Measurements from ENCODE around the gene ARPC5. TPM values are rescaled to one million over a fixed set of nuclear protein-coding genes. Genes with fewer than 3 reads are reported as not detected.

The ARPC5 gene
- total and polyA plus RNA-seq, 10 of the 15 experiments (the other 5 are each of a cell fraction or from before 2014, with no cell fraction given), result 238 to 784 (median 309) TPM

GRCh38 chr1:183633676-183634343 lies 1.8 kb downstream of the ARPC5 start (continued):
- TF ChIP-seq PKNOX1 (IDR thresholded peaks at IDR 0.05) (0 out of 2 replicates have a peak, but pooled peaks have one; percentile 19), SMAD1 (IDR thresholded peaks at IDR 0.05; ENCODE audit: low read depth, partially characterized antibody) (no peak), ATF2 (IDR thresholded peaks at IDR 0.05; ENCODE audit: low read length) (peak; percentile 47), BRCA1 (IDR thresholded peaks at IDR 0.05; ENCODE audit: low read depth, low read length) (no peak), HCFC1 (IDR thresholded peaks at IDR 0.05; ENCODE audit: low read length) (no peak), RCOR1 (conservative IDR thresholded peaks at IDR 0.05; ENCODE audit: low read depth, low read length) (no peak), FOS (IDR thresholded peaks at IDR 0.05; ENCODE audit: borderline replicate concordance, extremely low read depth, insufficient read length) (no peak), YY1 (IDR thresholded peaks at IDR 0.05; ENCODE audit: low read depth, low read length) (no peak), RELA (IDR thresholded peaks at IDR 0.05; ENCODE audit: borderline replicate concordance, partially characterized antibody) (no peak), RELB (IDR thresholded peaks at IDR 0.05; ENCODE audit: low read depth) (0 out of 2 replicates have a peak, but pooled peaks have one; percentile 18), SUZ12 (IDR thresholded peaks at IDR 0.05; ENCODE audit: unreplicated experiment) (no peak), HDGF (IDR thresholded peaks at IDR 0.05) (no peak), BCL3 (IDR thresholded peaks at IDR 0.05; ENCODE audit: borderline replicate concordance, insufficient read depth, low read depth, low read length, poor library complexity, severe bottlenecking) (no peak), KLF5 (IDR thresholded peaks at IDR 0.05; ENCODE audit: partially characterized antibody) (no peak), E4F1 (IDR thresholded peaks at IDR 0.05; ENCODE audit: borderline replicate concordance, partially characterized antibody) (no peak), NR2F1 (conservative IDR thresholded peaks at IDR 0.05) (no peak), GATAD2B (conservative IDR thresholded peaks at IDR 0.05; ENCODE audit: low read depth) (no peak), PBX3 (IDR thresholded peaks at IDR 0.05; ENCODE audit: insufficient replicate concordance, low read depth, low read length) (no peak), SPI1 (IDR thresholded peaks at IDR 0.05; ENCODE audit: borderline replicate concordance, insufficient read depth, low read depth, low read length) (no peak), BCL11A (IDR thresholded peaks at IDR 0.05; ENCODE audit: low read depth, low read length) (no peak), SREBF2 (IDR thresholded peaks at IDR 0.05; ENCODE audit: low read length) (no peak)

Data from GM12878 (cell line).